CD4-positive, alpha-beta T cell treated with Interleukin-10 for 1 hour (primary cell): Measurements from ENCODE around the gene SDHB.

ENCODE experiments used
- DNase-seq: peaks from one replicate; pipeline ENCODE4 v3.0.0-alpha.2; 2020

SDHB gene

GRCh38 chr1:17011092-17011438, 42.8 kb downstream of the SDHB start:
- no peak for DNase-seq

DNA sequence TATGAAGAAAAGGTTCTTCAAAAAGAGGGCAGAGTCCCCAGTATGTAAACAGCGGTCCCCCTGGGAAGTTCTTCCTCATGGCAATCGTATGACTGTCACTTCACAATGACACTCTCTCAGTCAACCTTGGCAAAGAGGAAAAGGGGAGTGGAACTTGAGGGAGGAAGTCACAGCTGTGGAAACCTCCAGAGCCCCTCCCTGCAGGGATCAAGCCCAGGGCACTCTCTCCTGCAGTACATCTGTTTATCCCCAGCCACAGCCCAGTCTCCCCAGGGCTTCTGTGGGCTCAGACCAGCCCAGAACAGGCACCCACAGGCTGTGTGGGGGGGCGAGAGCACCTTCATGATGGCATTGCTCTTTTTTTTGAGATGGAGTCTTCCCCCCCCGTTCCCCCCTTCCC, 44.1 kb downstream of the SDHB start:
- DNase-seq, result no peak

DNA sequence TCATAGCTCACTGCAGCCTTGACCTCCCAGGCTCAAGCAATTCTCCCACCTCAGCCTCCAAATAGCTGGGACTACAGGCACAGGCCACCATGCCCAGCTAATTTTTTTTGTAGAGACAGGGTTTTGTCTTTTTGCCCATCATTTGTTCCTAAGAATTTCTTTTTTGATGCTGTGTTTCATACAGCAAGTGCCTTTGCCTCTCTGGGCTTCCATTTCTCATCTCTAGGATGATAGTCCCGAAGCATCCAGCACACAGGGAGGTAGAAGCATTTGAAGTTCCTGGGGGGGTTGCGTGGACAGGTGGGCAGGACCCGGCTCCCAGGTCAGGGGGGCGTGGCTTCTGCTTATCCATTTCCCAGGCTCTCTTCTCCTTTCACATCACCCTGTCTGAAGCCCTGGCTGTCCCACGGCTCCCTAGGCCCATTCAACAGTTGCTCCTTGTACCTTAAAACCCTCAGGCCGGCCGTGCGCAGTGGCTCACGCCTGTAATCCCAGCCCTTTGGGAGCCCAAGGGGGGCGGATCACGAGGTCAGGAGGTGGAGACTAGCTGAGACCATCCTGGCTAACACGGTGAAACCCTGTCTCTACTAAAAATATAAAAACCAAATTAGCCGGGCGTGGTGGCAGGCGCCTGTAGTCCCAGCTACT, 45.5 kb downstream of the SDHB start:
- no peak for DNase-seq

GRCh38 chr1:17007121-17007520, 46.7 kb downstream of the SDHB start:
- no peak for DNase-seq

DNA sequence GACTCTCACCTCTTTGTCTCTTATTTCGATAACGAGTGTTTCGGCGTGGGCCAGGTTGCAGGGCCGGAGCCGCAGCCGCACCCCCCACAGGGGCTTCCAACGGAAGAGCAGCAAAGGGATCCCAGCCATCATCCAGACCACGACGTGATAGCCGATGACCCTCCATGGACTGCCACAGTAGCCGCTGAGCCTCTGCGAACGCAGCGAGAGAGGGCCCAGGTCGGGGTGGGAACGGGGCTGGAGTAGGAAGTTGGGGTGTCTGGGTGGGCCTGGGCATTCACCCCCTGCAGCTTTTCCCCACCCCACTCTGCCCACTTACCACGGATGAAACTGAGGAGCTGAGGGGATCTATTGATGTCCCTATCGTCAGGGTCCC, 48.5 kb downstream of the SDHB start:
- no peak for DNase-seq

GRCh38 chr1:17004466-17005364, 49.1 kb downstream of the SDHB start:
- no peak for DNase-seq

DNA sequence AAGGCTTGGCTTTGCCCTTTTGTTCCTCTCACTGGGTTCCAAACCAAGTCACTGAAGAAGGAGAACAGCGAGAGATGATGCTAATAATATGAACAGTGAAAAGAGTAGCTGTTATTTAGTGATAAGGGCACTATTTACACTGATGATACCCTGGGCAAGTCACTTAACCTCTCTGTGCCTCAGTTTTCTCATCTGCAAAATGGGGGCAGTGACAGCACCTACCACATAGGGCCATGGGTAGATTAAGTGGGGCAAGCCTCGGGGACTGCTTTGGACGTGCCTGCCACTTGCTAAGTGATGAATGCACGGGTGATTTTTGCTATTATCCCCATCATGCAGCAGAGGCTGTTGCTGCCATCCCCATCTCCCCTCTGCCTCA, 51.3 kb downstream of the SDHB start:
- DNase-seq, result no peak

DNA sequence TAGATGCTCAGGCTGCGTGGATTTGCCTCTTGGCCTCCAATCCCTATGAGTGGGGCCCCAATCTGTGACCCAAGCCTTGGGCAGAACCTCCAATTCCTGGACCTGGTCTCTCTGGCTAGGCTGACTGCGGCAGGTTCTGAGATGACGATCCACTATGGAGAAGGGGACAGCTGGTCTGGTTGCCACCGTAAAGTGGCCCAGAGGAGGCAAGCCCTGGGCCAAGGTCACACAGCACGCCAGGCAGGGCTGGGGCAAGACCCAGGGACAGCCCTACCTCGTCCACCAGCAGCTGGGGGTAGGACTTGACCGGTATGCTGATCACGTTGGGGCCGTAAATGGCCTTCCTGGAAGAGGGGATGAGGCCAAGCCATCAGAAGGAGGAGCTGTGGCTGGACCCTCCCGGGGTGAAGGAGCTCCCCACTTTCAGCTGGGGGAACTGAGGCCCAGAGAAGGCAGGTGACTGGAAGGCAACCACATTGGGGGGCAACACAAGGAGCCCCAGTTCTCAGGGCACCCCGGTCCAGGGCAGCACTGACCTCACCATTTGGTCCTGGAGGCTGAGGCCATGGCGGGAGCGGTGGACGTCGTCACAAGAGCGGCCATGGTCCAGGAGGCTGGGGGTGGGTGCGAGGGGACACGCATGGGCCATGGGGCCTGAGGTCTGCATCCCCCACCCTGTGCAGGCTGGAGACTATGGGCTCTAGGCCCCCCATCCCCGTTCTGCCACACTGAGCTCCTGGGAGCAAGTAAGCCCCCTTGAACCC, 51.9 kb downstream of the SDHB start:
- no peak for DNase-seq

DNA sequence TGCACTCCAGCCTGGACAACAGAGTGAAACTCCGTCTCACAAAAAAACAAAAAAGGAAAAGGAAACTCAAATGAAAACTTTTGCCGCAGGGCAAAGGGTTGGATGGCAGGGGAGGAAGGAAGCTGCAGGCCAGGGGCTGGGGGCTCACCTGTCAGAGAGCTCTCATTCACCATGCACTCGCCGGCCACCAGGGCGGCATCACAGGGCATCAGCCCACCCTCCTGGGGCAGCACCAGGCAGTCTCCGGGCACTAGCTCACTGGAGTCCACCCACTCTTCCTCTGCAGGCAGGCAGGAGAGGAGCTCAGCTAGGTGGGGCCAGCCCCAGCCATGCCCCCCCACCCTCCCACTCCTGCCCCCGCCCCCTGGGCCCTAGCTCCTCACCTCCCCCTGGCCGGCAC, 54.0 kb downstream of the SDHB start:
- no peak for DNase-seq

- no peak for DNase-seq
Measured at GRCh38 chr1:16998589-16998988, 55.2 kb downstream of the SDHB start.

DNA sequence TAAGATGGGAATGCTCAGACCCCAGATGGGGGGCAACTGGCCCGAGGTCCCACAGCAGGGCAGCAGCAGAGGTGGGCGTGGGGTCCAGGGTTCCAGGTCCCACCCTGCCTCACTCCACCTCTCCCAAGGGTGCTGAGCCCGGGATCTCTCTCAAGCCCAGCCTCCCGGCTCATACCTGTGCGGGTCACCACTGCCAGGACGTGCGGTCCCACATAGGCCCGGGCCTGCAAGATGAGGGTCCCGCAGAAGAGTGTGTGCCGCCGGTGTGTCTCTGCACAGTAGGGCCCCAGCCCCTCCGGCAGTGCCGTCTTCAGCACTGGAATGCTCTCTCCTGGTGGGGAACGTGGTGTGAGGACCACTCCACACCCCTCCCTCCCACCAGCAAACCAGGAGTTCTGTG, 57.0 kb downstream of the SDHB start:
- DNase-seq, result no peak

DNA sequence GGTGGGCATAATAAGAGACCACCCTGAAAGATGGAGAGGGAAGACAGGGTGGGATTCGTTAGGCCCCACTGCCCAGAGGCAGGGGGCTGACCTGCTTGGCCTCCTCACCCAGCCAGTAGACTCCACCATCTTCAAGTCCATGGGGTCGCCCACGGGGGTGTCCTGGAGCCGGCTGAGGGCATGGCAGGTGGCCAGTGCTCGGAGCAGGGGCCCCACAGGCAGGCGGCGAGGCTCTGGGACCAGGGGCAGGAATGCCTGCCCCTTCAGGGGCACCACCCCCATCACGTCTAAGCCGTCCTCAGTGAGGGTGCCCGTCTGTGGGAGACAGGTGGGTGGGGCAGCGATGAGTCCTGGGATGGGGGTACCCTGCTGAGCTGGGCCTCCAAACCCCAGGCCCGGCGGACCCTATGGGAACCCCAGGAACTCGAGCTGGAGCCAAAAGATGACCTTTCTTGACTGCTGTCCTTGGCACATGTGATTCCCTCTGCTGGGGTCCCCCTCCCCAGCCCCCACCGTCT, 60.3 kb downstream of the SDHB start:
- DNase-seq, result no peak

DNA sequence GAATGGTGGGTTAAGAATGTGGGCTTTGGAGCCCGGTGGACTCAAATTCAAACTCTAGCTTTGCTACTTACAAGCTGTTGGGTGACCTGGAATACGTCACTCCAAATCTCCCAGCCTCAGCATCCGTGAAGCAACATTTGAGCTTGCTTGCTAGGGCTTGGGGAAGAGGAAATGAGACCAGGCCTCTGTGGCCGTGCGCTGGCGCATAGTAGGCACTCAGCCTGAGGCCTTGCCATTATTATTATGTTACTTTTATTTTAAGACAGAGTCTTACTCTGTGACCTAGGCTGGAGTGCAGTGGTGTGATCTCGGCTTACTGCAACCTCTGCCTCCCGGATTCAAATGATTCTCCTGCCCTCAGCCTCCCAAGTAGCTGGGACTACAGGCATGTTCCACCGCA, 61.2 kb downstream of the SDHB start:
- no peak for DNase-seq

- no peak for DNase-seq
Measured at GRCh38 chr1:16992102-16992501, 61.7 kb downstream of the SDHB start.

DNA sequence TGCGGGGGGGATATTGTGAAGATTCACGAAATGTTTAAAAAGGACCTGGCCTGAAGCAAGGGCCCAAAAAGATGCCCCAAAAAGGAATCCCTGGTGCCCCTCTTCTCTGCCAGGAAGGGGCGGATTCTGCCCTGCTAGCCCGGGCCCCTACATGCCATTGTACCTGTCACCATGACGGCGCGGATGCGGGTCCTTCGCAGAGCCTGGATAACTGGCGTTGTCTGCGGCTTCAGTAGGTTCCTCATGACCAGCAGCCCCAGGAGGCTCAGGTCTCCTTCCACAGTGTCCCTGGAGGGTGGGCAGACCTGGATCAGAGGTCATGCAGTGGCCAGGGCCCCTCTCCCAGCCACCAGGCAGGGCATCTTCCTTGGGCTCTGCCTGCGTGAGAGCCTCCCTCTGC, 62.3 kb downstream of the SDHB start:
- no peak for DNase-seq

- no peak for DNase-seq
Measured at GRCh38 chr1:16989676-16990391, 64.0 kb downstream of the SDHB start.

- no peak for DNase-seq
Measured at GRCh38 chr1:16988210-16988609, 65.6 kb downstream of the SDHB start.

DNA sequence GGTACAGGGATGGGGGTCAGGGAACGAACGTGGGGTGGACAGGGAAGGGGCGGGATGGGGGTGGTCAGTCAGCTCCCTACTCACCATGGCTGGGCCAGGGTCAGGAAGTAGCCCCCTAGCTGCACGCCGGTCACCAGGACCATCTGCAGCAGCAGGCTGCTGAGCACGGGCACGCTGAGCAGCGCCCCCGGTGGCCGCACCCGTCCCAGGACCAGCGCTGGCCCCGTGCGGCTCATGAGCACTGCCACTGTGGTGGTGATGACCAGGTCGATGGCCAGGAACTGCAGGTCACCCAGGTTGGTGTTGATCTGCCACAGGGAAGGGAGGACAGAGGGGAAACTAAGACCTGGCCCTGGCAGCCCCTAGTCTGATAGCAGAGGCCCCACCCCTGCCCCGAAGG, 66.9 kb downstream of the SDHB start:
- DNase-seq, result no peak

GRCh38 chr1:16986560-16986959, 67.3 kb downstream of the SDHB start:
- no peak for DNase-seq

- no peak for DNase-seq
Measured at GRCh38 chr1:16986113-16986512, 67.7 kb downstream of the SDHB start.

- DNase-seq, result no peak
Measured at GRCh38 chr1:16984717-16985116, 69.1 kb downstream of the SDHB start.

DNA sequence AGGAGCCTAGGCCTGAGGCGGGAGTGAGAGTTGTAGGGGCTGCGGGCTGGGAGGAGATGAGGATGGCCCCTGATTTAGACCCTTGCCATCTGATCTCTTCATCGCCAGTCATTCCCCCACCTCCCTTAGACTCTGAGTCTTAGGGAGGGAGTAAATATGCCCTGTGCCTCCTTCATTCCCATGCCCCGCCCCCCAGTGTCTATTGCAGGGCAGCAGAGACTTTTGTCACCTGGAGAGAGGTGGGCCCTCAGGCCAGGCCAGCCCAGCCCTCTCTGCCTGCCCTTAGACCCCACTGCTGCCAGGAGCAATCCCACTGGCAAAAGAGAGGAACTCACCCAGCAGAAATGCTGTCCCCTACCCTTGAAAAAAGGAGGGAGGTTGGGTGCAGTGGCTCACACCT, 70.2 kb downstream of the SDHB start:
- no peak for DNase-seq

DNA sequence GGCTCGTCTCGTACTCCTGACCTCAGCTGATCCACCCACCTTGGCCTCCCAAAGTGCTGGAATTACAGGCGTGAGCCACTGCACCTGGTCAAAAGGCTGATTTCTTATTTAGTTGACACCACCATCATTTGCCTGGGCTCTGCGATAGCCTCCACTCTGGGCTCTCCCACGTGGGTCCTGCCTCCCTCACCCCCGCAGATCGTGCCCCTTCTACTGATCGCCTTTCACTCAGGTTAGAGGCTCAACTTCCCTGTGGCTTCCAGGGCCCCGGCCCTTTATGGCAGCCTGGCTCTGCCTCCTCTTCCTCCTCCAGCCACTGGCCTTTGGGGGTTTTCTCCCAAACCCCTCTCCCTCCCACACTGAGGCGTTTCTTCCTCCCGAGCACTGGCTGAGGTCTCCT, 70.9 kb downstream of the SDHB start:
- no peak for DNase-seq
